OCI-M1 (cell line): Measurements from ENCODE around the gene MYOM1.
"Not testable (repeated sequence)": the region's sequence is repeated elsewhere in the genome, so short reads cannot be mapped to it uniquely, and the experiment has no call there.

Experiments used
- DNase-seq: peaks from one replicate; lab custom pipeline; 2025; lab: John Stamatoyannopoulos, UW

The MYOM1 gene

DNA sequence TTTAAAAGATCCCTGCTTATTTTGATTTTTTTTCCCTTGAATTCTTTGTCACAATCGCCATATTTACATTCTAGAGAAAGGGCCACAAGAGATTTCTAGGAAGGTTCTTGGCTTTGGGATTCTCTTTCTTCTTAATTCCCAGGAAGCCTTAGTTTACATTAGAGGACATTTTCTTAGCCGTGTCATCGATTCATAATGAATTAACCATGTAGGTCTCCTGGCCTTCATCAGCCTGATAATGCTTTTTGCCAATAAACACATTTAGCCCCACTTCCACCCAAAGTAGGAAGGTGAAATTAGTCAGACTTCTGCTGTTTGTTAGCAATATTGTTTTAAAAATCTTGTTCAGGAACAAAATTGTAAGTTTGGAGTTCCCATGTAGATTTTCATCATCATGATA lies 135.6 kb downstream of the MYOM1 start:
- no peak for DNase-seq

- no peak for DNase-seq
These were observed 136.0 kb downstream of the MYOM1 start for GRCh38 chr18:3083766-3084165.

- DNase-seq = no peak
These were observed 138.2 kb downstream of the MYOM1 start for GRCh38 chr18:3081584-3081991.

DNA sequence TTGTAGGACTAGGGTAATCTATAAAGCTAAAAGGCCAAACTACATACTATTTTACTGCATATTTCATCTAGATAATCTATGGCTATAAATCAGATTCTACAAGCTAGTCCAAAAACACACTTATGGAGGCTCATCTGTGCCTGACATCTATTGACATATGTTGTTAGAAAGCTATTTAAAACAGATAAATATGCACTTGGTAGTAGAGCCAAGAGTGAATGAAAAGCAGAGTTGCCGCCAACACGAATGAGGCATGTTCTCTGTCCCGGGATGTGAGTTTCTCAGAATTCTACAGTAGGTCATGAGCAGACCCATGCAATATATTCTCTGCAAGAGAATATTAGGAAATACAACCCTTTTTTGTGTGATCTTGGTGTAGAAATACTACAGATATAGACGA lies 140.1 kb downstream of the MYOM1 start:
- DNase-seq = no peak

- no peak for DNase-seq
These were observed 144.3 kb downstream of the MYOM1 start for GRCh38 chr18:3075491-3075890.

DNA sequence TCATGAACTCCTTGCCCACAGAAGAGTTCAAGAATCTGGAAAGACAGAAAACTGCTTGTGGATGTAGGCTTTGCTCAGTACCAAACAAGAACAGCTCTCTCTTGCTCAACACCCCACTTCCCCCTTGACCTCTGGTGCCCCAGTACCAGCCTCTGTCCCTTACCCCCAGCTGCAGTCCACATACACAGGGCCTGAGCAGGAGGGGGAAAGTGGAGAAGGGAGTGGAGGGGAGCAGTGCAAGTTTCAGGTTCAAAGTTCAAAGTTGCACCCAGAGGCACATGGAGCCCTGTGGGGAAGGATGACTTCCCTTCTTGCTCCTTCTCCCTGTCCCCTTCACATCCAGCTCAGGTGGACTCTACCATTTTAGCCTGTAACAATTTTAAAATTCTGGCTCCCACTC lies 145.7 kb downstream of the MYOM1 start:
- DNase-seq = no peak

GRCh38 chr18:3073353-3073752 lies 146.4 kb downstream of the MYOM1 start:
- not testable (repeated sequence) for DNase-seq

DNA sequence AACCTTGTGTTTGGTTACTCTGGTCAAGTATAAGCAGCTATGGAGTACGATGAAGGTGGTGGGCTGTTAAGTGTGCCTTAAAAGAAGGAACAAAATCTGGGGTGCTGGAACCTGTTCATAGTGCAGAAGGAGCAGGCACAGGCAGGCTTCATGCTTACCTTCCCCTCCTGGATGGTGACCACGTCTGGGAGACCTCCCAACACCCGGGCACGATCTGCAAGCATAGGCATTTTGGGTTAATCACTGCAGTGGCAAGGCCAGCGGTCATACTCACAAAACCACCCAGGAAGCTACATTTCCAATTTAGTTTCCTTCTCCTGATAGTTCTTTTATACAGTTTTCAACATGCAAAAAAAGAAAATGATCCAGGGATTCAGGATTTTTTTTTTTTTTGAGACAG lies 148.1 kb downstream of the MYOM1 start:
- no peak for DNase-seq

- no peak for DNase-seq
These were observed 149.9 kb downstream of the MYOM1 start for GRCh38 chr18:3069671-3070433.

DNA sequence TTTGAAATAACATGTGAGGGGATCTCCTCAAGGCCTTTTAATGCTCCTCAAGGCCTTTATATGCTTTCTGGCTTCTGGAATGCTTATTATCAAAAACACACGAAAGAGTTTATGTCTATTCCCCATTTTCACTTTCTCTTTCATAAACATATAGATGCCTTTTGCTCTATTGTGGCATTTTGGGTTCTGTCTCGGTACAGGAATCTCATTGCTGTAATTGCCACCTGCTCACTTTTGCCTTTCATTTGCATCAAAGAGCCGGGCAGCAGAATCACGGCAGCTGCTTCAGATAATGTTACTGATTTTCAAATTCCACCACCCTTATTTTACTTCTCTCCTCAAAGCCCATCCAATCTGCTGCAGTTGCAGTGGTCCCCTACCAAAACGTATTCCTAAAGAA lies 152.0 kb downstream of the MYOM1 start:
- peak; percentile 48 for DNase-seq

- no peak for DNase-seq
These were observed 152.6 kb downstream of the MYOM1 start for GRCh38 chr18:3067165-3067661.

DNA sequence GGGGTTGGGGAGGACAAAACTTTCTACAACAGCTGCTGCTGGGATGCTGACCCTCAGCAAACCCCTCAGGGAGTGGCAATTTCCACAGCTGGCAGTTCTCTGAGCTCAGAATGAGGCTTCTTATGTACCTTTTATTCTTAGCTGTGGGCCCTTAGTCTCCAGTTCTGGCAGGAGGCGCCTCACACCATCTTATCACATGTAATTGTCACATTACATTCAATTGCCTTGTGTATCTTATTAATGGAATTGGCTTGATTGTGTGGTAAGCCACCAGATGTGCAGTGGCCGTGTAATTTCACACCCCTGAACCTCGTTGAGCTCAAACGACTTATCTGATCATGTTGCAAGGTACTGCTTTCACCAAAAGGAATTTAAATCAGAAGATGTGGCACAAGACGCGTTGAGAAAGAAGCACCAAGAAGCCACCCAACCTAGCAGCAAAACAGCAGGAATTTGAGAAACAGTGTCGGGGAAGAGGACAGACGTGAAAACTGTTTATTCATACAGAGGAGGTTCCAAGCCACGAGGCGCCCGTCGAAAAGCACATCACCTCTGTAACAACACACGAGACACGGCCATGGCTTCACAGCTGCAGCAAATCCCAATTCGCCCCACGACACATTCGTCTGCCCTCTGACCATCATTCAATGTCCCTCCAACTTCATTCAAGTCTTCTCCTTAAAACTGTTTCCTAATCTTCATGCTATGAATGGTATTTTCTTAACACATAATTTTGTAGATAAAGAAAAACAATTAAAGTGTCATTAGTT lies 153.2 kb downstream of the MYOM1 start:
- DNase-seq = no peak

GRCh38 chr18:3063766-3064165 lies 156.0 kb downstream of the MYOM1 start:
- DNase-seq = not testable (repeated sequence)

- peak; percentile 75 for DNase-seq
These were observed 156.7 kb downstream of the MYOM1 start for GRCh38 chr18:3062798-3063680.

GRCh38 chr18:3061581-3062312 lies 158.0 kb downstream of the MYOM1 start:
- DNase-seq = no peak

GRCh38 chr18:3060667-3061580 lies 158.8 kb downstream of the MYOM1 start:
- no peak for DNase-seq

DNA sequence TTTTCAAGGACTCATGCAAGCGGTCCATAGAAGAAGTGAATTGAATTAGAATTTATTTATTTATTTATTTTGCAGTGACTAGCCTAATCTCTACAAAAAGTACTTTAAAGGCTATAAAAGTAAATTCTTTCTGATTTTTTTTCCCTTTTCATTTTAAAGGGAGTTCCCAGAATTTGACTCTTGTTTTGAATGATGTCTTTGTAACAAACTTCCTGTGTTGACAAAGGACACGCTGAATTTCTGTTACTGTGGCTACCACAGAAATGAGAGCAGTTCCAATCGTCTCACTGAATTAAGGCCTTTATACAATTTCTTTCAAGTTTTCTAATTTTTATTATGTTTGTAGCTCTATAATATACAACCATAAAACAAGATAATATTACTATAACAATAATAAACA lies 160.5 kb downstream of the MYOM1 start:
- no peak for DNase-seq

GRCh38 chr18:3058328-3059191 lies 161.2 kb downstream of the MYOM1 start:
- DNase-seq = no peak

GRCh38 chr18:3057526-3057925 lies 162.2 kb downstream of the MYOM1 start:
- no peak for DNase-seq

DNA sequence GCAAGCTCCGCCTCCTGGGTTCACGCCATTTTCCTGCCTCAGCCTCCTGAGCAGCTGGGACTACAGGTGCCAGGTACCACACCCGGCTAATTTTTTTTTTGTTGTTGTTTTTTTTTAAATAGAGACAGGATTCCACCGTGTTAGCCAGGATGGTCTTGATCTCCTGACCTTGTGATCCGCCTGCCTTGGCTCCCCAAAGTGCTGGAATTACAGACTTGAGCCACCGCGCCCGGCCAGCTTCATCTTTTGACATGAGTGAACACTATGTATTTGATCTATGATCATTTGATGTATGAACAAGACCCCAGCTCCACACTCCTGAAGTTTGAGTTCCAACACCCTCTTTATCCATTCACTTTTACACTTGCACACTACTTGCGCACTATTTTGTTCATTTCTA lies 163.5 kb downstream of the MYOM1 start:
- DNase-seq = no peak
